ENCODE data around the gene SMARCB1.

SMARCB1 gene

DNA sequence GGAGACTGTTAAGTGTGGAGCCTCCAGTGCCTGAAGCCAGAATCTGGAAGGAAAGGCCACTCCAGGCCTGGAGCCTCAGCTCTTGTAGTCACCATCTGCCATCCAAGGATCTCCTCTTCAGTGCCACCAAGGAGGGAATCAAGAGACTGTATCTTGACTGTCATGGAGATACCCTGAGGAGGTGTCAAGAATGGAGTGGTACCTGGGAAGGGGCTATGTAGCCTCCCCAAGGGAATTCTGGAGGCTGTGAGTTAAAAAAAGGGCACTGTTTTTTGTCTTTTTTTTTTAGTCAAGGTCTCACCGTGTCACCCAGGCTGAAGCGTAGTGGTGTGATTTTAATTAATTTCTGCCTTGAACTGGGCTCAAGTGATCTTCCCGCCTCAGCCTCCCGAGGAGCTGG is 27.2 kb upstream of the SMARCB1 start:
- no peak for DNase-seq (ENCODE audit: low spot score)
- in situ Hi-C loops (cut with MboI; ENCODE audit: low sequenced_read_pairs, unreplicated experiment), result no loop called here
- TF ChIP-seq, protein P1, sequence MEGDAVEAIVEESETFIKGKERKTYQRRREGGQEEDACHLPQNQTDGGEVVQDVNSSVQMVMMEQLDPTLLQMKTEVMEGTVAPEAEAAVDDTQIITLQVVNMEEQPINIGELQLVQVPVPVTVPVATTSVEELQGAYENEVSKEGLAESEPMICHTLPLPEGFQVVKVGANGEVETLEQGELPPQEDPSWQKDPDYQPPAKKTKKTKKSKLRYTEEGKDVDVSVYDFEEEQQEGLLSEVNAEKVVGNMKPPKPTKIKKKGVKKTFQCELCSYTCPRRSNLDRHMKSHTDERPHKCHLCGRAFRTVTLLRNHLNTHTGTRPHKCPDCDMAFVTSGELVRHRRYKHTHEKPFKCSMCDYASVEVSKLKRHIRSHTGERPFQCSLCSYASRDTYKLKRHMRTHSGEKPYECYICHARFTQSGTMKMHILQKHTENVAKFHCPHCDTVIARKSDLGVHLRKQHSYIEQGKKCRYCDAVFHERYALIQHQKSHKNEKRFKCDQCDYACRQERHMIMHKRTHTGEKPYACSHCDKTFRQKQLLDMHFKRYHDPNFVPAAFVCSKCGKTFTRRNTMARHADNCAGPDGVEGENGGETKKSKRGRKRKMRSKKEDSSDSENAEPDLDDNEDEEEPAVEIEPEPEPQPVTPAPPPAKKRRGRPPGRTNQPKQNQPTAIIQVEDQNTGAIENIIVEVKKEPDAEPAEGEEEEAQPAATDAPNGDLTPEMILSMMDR (IDR thresholded peaks at IDR 0.05; ENCODE audit: borderline replicate concordance, control extremely low read depth, extremely low read depth, insufficient read depth, missing control alignments), result no peak

DNA sequence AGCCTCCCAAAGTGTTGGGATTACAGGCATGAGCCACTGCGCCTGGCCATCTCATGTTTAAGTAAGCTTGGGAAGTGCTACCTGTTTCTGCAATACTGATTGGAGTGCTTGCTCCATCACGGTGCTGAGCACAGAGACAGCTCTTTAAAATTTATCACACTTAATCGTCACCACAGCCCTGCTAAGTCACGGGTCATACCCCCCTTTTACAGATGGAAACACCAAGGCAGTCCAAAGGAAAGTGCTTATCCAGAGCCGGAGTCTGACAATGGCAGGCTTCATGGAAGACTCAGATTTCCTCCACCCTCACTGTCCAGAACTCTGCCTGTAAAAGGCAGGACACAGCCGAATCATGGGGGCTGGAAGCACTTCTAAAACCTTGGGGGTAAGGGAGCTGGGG is 26.7 kb upstream of the SMARCB1 start:
- TF ChIP-seq, protein P1 (IDR thresholded peaks at IDR 0.05; ENCODE audit: borderline replicate concordance, control extremely low read depth, extremely low read depth, insufficient read depth, missing control alignments), result no peak
- in situ Hi-C loops (cut with MboI; ENCODE audit: low sequenced_read_pairs, unreplicated experiment), result no loop called here
- no peak for DNase-seq (ENCODE audit: low spot score)

DNA sequence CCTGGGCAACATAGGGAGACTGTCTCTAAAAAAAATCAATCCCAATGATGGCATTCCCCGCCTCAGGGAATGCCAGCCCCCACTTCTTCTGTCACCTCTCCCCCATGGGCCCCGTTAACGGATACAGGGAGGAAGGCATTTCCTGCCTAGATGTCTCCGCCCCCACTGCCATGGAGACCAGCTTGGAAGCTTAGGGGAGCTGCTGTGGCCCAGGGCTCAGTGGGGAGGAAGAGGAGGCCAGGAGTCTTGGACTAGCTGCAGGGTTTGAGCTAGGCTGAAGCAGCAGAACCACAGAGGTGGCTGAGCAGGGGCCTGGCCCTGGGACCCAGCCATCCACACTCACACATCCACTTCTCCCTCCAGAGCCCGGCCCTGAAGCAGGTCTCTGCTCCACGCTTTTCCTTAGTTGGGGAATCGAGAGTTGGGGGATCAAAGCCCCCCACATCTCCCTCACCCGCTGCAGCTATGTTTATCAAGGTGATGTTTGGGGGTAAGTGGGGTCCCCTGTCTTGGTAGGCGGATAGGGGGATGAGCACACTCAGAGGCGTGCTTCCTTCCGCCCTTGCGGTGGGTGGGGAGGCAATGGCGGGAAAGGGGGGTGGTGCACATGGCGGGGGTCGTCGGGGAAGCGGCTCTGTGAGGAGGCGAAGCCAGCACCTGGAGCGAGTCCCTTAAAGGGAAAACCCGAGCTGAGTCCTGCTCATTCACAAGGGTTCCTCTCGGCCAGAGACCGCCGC is 23.8 kb upstream of the SMARCB1 start, which contains the start of gene C22orf15:
Gene C22orf15, plus strand, starts transcription at position 149 of the 737 bp plus-strand sequence. Its CDS starts 317 bp downstream, at position 466.
- no peak for DNase-seq (ENCODE audit: low spot score)
- in situ Hi-C loops (cut with MboI; ENCODE audit: low sequenced_read_pairs, unreplicated experiment), result no loop called here
- TF ChIP-seq, protein P1 (IDR thresholded peaks at IDR 0.05; ENCODE audit: borderline replicate concordance, control extremely low read depth, extremely low read depth, insufficient read depth, missing control alignments), result no peak

DNA sequence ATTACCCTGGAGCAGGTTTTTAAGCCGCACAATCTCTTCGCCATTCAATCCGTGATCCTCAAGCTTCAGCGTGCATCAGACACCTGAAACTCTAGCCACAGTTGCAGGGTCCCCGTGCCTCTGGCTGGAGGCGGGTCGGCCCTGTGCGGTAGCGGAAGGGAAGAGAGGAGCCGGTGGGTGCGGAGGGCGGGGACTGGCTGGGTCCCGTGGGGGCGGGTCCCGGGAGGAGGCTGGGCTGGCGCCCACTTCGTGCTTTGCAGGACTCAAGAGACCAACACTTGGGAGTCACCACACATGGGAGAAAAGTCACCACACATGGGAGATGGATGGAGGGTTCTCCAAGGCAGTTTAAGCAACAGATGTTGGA is 23.2 kb upstream of the SMARCB1 start:
- DNase-seq (ENCODE audit: low spot score), result peak; percentile 64
- TF ChIP-seq, protein P1 (IDR thresholded peaks at IDR 0.05; ENCODE audit: borderline replicate concordance, control extremely low read depth, extremely low read depth, insufficient read depth, missing control alignments), result no peak
- in situ Hi-C loops (cut with MboI; ENCODE audit: low sequenced_read_pairs, unreplicated experiment), result no loop called here

DNA sequence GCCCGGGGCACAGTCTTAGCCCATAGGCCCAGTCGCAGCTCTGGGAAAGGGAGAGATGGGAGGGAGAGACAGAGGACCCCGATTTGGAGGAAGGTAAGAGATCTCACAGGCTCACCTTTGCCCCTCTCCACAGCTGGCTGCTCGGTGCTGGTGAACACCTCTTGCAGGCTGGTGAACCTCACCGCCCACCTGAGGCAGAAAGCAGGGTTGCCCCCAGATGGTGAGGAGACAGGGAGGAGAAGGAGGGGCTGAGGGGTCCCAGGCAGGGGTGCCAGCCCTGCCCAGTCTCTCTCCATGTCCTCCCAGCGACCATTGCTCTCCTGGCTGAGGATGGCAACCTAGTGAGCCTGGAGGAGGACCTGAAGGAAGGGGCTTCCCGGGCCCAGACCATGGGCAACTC is 22.8 kb upstream of the SMARCB1 start:
- in situ Hi-C loops (cut with MboI; ENCODE audit: low sequenced_read_pairs, unreplicated experiment), result no loop called here
- TF ChIP-seq, protein P1 (IDR thresholded peaks at IDR 0.05; ENCODE audit: borderline replicate concordance, control extremely low read depth, extremely low read depth, insufficient read depth, missing control alignments), result no peak
- no peak for DNase-seq (ENCODE audit: low spot score)

DNA sequence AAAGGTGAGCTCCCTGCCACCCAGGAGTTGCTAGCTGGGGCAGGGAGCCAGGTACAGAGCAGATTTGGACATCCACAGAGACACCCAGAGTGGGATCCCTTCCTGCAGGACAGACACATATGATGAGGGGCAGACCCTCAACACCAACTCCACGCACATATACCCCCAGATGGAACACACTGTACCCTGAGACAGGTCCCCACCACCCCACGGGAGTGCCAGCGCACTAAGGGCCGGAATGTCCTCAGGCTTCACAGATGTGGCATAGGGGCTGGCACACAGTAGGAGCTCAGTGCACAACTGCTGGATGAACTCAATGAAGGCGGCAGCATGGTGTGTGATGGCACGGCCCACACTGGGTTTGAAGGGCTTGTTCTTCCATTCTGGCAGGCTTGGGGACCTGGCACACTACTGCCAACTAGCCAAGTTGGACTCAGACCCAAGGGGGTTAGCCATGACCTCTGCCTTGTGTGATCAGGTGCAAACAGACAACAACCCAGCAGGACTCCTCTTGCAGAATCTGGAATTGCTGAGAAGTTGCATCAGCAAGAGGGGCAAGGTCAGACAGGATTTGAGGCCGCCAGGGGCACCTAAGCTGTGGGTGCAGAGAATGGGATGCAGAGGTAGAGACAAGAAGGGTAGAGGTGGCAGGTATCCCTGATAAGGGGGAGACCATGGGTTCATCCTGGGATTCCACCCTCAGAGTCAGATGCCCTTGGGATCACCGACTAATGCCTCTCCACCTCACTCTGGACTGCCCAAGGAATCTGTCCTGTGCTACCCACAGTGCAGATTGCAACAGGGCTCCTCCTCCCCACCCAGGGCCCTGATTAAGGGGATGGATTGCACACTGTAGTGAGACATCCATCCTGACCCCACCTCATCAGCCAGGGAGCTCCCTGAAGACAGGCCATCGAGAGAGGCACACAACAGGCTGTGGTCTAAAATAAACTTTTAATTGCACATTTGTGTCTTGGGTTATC is 21.6 kb upstream of the SMARCB1 start:
- in situ Hi-C loops (cut with MboI; ENCODE audit: low sequenced_read_pairs, unreplicated experiment), result no loop called here
- DNase-seq (ENCODE audit: low spot score), result no peak
- TF ChIP-seq, protein P1 (IDR thresholded peaks at IDR 0.05; ENCODE audit: borderline replicate concordance, control extremely low read depth, extremely low read depth, insufficient read depth, missing control alignments), result no peak
